ENCODE measurements around the gene SELENOP.
A peak's percentile ranks its signal among the peaks of the same experiment; 100 is the strongest.

The SELENOP gene

GRCh38 chr5:42787845-42788244, 23.8 kb downstream of the SELENOP start:
- no peak overlapping the region for H3K27ac Mint-ChIP-seq
- peaks cover 38% of the 10 kb centered on the region for H3K36me3 Mint-ChIP-seq
- H3K4me3 Mint-ChIP-seq = no peak overlapping the region
- peaks cover 2% of the 10 kb centered on the region for H3K27me3 Mint-ChIP-seq
- no peaks in the 10 kb centered on the region for H3K4me1 Mint-ChIP-seq (ENCODE audit: low read depth)
- H3K9me3 Mint-ChIP-seq (ENCODE audit: low read depth) = peaks cover 15% of the 10 kb centered on the region

- H3K27me3 Mint-ChIP-seq = no peaks in the 10 kb centered on the region
- H3K36me3 Mint-ChIP-seq = peaks cover 34% of the 10 kb centered on the region
- H3K27ac Mint-ChIP-seq = no peak overlapping the region
- no peak overlapping the region for H3K4me3 Mint-ChIP-seq
- H3K4me1 Mint-ChIP-seq (ENCODE audit: low read depth) = no peaks in the 10 kb centered on the region
- peaks cover 15% of the 10 kb centered on the region for H3K9me3 Mint-ChIP-seq (ENCODE audit: low read depth)
Measured at GRCh38 chr5:42787073-42787472, 24.6 kb downstream of the SELENOP start.

- peaks cover 32% of the 10 kb centered on the region for H3K36me3 Mint-ChIP-seq
- H3K9me3 Mint-ChIP-seq (ENCODE audit: low read depth) = peaks cover 15% of the 10 kb centered on the region
- H3K27me3 Mint-ChIP-seq = no peaks in the 10 kb centered on the region
- no peak overlapping the region for H3K27ac Mint-ChIP-seq
- no peak overlapping the region for H3K4me3 Mint-ChIP-seq
- no peaks in the 10 kb centered on the region for H3K4me1 Mint-ChIP-seq (ENCODE audit: low read depth)
Measured at GRCh38 chr5:42785756-42786155, 25.9 kb downstream of the SELENOP start.

GRCh38 chr5:42784132-42784531, 27.6 kb downstream of the SELENOP start:
- Mint-ChIP-seq H3K4me1 (ENCODE audit: low read depth) (no peaks in the 10 kb centered on the region), H3K4me3 (no peak overlapping the region), H3K9me3 (ENCODE audit: low read depth) (peaks cover 15% of the 10 kb centered on the region), H3K27me3 (no peaks in the 10 kb centered on the region), H3K36me3 (peaks cover 26% of the 10 kb centered on the region), H3K27ac (no peak overlapping the region)

GRCh38 chr5:42781584-42781983, 30.1 kb downstream of the SELENOP start:
- Mint-ChIP-seq H3K27ac (no peak overlapping the region), H3K4me3 (no peak overlapping the region), H3K9me3 (ENCODE audit: low read depth) (peaks cover 5% of the 10 kb centered on the region), H3K27me3 (no peaks in the 10 kb centered on the region), H3K36me3 (peaks cover 22% of the 10 kb centered on the region), H3K4me1 (ENCODE audit: low read depth) (no peaks in the 10 kb centered on the region)

- no peaks in the 10 kb centered on the region for H3K27me3 Mint-ChIP-seq
- H3K9me3 Mint-ChIP-seq (ENCODE audit: low read depth) = no peaks in the 10 kb centered on the region
- H3K27ac Mint-ChIP-seq = no peak overlapping the region
- no peaks in the 10 kb centered on the region for H3K4me1 Mint-ChIP-seq (ENCODE audit: low read depth)
- no peak overlapping the region for H3K4me3 Mint-ChIP-seq
- peaks cover 5% of the 10 kb centered on the region for H3K36me3 Mint-ChIP-seq
Measured at GRCh38 chr5:42779083-42779482, 32.6 kb downstream of the SELENOP start.

- no peaks in the 10 kb centered on the region for H3K4me1 Mint-ChIP-seq (ENCODE audit: low read depth)
- H3K27me3 Mint-ChIP-seq = peaks cover 1% of the 10 kb centered on the region
- H3K4me3 Mint-ChIP-seq = no peak overlapping the region
- no peaks in the 10 kb centered on the region for H3K9me3 Mint-ChIP-seq (ENCODE audit: low read depth)
- H3K36me3 Mint-ChIP-seq = no peaks in the 10 kb centered on the region
- no peak overlapping the region for H3K27ac Mint-ChIP-seq
Measured at GRCh38 chr5:42772265-42772993, 39.3 kb downstream of the SELENOP start.

GRCh38 chr5:42770003-42770402, 41.7 kb downstream of the SELENOP start:
- no peak overlapping the region for H3K4me3 Mint-ChIP-seq
- no peaks in the 10 kb centered on the region for H3K36me3 Mint-ChIP-seq
- no peaks in the 10 kb centered on the region for H3K9me3 Mint-ChIP-seq (ENCODE audit: low read depth)
- H3K27me3 Mint-ChIP-seq = peaks cover 1% of the 10 kb centered on the region
- no peak overlapping the region for H3K27ac Mint-ChIP-seq
- H3K4me1 Mint-ChIP-seq (ENCODE audit: low read depth) = no peaks in the 10 kb centered on the region

GRCh38 chr5:42768106-42768504, 43.6 kb downstream of the SELENOP start:
- Mint-ChIP-seq H3K9me3 (ENCODE audit: low read depth) (no peaks in the 10 kb centered on the region), H3K4me1 (ENCODE audit: low read depth) (no peaks in the 10 kb centered on the region), H3K4me3 (no peak overlapping the region)

GRCh38 chr5:42767491-42768105, 44.1 kb downstream of the SELENOP start:
- H3K36me3 Mint-ChIP-seq = no peaks in the 10 kb centered on the region
- no peaks in the 10 kb centered on the region for H3K4me1 Mint-ChIP-seq (ENCODE audit: low read depth)
- no peaks in the 10 kb centered on the region for H3K9me3 Mint-ChIP-seq (ENCODE audit: low read depth)
- H3K27me3 Mint-ChIP-seq = peaks cover 1% of the 10 kb centered on the region
- H3K4me3 Mint-ChIP-seq = no peak overlapping the region
- no peak overlapping the region for H3K27ac Mint-ChIP-seq

More at GRCh38 chr5:42768106-42768504, 43.6 kb downstream of the SELENOP start:
- H3K27me3 Mint-ChIP-seq = peaks cover 1% of the 10 kb centered on the region
- H3K36me3 Mint-ChIP-seq = no peaks in the 10 kb centered on the region
- no peak overlapping the region for H3K27ac Mint-ChIP-seq

GRCh38 chr5:42761791-42762190, 49.9 kb downstream of the SELENOP start:
- Mint-ChIP-seq H3K36me3 (no peaks in the 10 kb centered on the region), H3K9me3 (ENCODE audit: low read depth) (no peaks in the 10 kb centered on the region), H3K27me3 (peaks cover 5% of the 10 kb centered on the region), H3K4me1 (ENCODE audit: low read depth) (peaks cover 11% of the 10 kb centered on the region), H3K27ac (no peak overlapping the region), H3K4me3 (no peak overlapping the region)

GRCh38 chr5:42760426-42760825, 51.3 kb downstream of the SELENOP start:
- H3K4me1 Mint-ChIP-seq (ENCODE audit: low read depth) = peaks cover 13% of the 10 kb centered on the region
- H3K9me3 Mint-ChIP-seq (ENCODE audit: low read depth) = no peaks in the 10 kb centered on the region
- no peaks in the 10 kb centered on the region for H3K36me3 Mint-ChIP-seq
- no peak overlapping the region for H3K27ac Mint-ChIP-seq
- H3K4me3 Mint-ChIP-seq = no peak overlapping the region
- peaks cover 5% of the 10 kb centered on the region for H3K27me3 Mint-ChIP-seq

- H3K4me1 Mint-ChIP-seq (ENCODE audit: low read depth) = peaks cover 13% of the 10 kb centered on the region
- H3K27me3 Mint-ChIP-seq = peaks cover 5% of the 10 kb centered on the region
- H3K36me3 Mint-ChIP-seq = no peaks in the 10 kb centered on the region
- no peak overlapping the region for H3K4me3 Mint-ChIP-seq
- H3K27ac Mint-ChIP-seq = no peak overlapping the region
- no peaks in the 10 kb centered on the region for H3K9me3 Mint-ChIP-seq (ENCODE audit: low read depth)
Measured at GRCh38 chr5:42759456-42759855, 52.2 kb downstream of the SELENOP start.

GRCh38 chr5:42756606-42757601, 54.8 kb downstream of the SELENOP start, which contains the start of gene CCDC152:
CCDC152 (plus strand) TSS chr5:42756818; CDS start chr5:42759122, 2,304 bp downstream.
- Mint-ChIP-seq H3K9me3 (ENCODE audit: low read depth) (no peaks in the 10 kb centered on the region), H3K4me1 (ENCODE audit: low read depth) (peaks cover 13% of the 10 kb centered on the region), H3K4me3 (peak within 1 kb of the TSS; percentile 88), H3K36me3 (no peaks in the 10 kb centered on the region), H3K27ac (peak within 1 kb of the TSS; percentile 67), H3K27me3 (peaks cover 5% of the 10 kb centered on the region)

GRCh38 chr5:42753099-42753498, 58.6 kb downstream of the SELENOP start:
- Mint-ChIP-seq H3K27ac (no peak overlapping the region), H3K36me3 (no peaks in the 10 kb centered on the region), H3K4me3 (no peak overlapping the region), H3K9me3 (ENCODE audit: low read depth) (no peaks in the 10 kb centered on the region), H3K27me3 (peaks cover 2% of the 10 kb centered on the region), H3K4me1 (ENCODE audit: low read depth) (peaks cover 13% of the 10 kb centered on the region)

All from activated naive CD8-positive, alpha-beta T cell (primary cell).